ENCODE data around the gene PDLIM1. TPM values are rescaled to one million over a fixed set of nuclear protein-coding genes. Genes with fewer than 3 reads are reported as not detected.
"Not testable (repeated sequence)": the region's sequence is repeated elsewhere in the genome, so short reads cannot be mapped to it uniquely, and the experiment has no call there.

Gene PDLIM1
- total RNA-seq, 1 donor from 2014 or later, result 334 TPM

DNA sequence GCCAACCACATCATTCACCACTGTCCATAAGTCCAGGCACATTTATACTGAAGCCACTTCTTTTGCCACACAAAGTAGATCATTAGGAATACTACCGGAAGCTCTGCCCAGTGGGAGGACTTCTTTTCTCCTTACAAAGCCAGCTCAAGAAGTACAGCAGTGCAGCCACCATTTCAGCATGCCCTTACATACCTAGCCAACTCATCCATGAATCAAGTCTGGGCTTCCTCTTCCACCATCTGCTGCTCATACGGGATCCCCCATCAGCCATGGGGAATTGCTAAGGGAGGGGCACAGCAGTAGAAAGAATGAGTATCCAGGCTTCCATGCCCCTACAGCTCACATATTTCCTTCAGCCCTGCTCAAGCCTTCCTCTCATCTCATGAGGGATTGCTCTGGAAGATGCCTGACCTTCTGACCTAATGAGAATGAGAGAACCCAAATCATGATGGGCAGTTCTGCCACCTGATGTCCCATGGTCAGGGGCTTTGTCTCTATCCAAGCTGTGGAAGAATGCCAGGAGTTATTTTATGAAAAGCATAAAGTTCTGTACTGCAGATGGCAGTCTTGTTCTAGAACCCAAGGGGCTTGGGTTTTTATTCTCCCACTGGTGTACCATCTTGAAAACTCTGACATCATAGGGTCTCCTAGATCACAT is 57.3 kb downstream of the PDLIM1 start:
- no peak for DNase-seq (ENCODE audit: low spot score)
- intact Hi-C loops (cut with DNase I), result no loop called here

DNA sequence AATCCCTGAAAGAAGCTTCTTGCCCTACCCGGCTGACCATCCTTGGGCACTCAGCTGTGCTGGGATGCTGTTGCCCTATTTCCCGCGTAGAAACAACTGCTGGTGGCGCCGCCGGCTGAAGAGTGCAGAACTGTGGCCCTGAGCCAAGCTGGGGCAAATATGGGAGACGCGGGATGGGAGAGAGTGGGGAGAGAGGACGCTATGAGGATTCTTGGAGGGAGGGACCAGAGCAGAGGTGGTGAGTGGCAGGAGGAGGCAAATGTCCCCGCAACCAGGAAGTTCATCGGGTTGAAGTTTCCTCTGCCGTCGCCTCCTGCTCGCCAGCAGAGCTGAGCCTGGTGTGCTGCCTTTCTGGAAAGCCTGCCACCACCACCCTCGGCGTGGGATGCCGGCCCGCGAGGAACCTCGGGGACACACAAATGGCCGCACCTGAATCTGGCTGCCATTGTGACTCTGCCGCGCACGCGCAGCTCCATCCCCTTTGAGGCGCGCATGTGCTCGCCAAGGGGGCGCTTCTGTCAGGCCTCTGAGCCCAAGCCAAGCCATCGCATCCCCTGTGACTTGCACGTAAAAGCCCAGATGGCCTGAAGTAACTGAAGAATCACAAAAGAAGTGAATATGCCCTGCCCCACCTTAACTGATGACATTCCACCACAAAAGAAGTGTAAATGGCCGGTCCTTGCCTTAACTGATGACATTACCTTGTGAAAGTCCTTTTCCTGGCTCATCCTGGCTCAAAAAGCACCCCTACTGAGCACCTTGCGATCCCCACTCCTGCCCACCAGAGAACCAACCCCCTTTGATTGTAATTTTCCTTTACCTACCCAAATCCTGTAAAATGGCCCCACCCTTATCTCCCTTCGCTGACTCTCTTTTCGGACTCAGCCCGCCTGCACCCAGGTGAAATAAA is 59.9 kb downstream of the PDLIM1 start:
- DNase-seq (ENCODE audit: low spot score); intact Hi-C loops (cut with DNase I): not testable (repeated sequence)

DNA sequence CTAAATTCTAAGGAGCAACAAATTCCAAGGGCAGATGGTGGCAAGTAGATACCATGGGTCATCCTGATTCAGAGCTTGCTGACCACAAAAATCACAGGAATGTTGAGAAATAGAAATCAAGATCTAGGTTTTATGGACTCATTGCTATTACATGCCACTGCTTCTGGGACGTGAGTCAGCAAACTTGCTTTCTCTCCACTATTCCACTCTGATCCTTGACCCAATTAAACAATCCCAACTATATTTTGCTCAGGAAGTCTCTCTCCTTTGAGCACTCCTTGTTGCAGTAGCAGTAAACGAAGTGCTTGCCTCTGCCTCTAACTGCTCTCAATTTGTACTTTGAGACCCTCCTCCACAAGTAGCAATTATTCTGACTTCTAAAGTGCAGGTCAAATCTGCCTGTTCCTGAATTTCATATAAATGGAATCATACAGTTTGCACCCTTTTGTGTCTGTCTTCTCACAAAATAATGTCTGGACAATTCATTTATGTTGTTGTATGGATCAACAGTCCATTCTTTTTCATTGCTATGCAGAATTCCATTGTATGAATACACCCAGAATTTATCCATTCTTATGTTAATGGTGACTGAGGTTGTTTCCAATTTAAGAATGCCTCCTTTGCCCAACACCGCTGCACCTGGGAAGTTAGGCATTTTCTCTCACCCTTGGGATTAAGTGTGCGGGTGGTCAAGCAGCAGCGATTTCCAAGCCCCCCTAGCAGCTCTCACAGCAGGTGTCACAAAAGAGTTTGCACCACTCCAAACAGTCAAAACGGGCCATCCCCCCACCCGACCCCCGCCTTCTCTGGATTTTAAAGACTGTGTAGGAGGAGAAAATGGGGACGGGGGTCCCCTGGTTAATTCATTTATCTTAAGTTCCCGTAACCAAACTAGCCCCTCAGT is 60.8 kb downstream of the PDLIM1 start:
- intact Hi-C loops (cut with DNase I), result no loop called here
- DNase-seq (ENCODE audit: low spot score), result no peak

- DNase-seq (ENCODE audit: low spot score); intact Hi-C loops (cut with DNase I): not testable (repeated sequence)
These were observed 61.7 kb downstream of the PDLIM1 start for GRCh38 chr10:95228934-95229723.

DNA sequence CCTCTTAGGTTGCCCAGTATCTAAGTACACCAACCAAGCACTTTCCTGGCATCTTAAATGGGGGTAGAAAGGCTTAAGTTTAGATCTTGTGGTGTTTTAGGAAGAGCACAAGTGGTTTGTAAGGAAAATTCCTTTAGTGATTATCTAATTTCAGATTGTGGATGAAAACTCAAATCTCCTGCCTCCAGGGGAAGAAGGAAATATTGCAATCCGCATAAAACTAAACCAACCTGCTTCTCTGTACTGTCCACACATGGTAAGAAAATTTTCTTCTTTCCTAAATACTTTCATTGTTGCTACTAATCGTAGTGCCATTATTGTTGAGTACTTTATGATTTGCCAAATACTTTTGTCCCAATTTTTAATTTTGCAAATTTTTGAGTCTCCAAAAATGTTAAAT is 65.7 kb downstream of the PDLIM1 start:
- intact Hi-C loops (cut with DNase I), result no loop called here

GRCh38 chr10:95221124-95221523 is 69.7 kb downstream of the PDLIM1 start:
- no peak for DNase-seq (ENCODE audit: low spot score)
- intact Hi-C loops (cut with DNase I), result no loop called here

More for the DNA sequence above, 65.7 kb downstream of the PDLIM1 start:
- DNase-seq (ENCODE audit: low spot score), result no peak

- intact Hi-C loops (cut with DNase I), result no loop called here
These were observed 70.3 kb downstream of the PDLIM1 start for GRCh38 chr10:95220539-95220938.

DNA sequence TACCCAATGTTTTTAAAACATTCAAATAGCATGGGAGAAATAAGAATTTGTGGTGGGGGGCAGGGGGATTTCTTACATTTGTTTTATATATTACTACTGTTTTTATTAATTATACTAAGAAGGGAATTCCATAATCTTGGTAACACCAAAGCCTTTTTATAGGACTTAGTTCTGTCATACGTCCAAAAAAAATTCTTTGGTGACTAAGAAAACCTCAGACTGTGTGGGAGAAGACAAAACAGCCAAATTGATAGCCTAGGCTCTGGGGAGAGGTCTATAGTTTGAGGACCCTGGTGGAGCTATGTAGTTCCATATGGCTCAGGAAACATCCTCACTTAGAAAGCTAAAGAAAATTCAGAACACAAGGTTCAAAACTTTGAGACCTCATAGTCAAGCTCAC is 73.3 kb downstream of the PDLIM1 start:
- intact Hi-C loops (cut with DNase I), result no loop called here

More at GRCh38 chr10:95220539-95220938, 70.3 kb downstream of the PDLIM1 start:
- DNase-seq (ENCODE audit: low spot score), result no peak

DNA sequence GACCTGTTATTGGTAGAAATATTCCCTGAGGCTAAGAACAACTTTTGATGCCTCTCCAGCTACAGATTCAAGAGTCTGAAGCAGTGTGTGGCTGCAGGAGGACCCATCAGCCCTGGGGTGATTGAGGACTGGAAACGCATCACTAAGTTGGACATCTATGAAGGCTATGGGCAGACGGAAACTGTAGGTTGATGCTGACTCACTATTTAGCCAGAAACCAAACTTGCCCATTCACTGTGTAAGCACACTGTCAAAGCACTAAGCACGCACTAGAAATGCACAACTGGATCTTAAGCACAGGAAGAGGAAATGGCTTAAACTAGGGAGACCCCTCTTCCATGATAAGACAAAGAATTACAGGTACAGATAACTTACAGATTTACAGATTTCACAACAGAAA is 76.0 kb downstream of the PDLIM1 start:
- no peak for DNase-seq (ENCODE audit: low spot score)
- intact Hi-C loops (cut with DNase I), result no loop called here

More for the DNA sequence above, 73.3 kb downstream of the PDLIM1 start:
- no peak for DNase-seq (ENCODE audit: low spot score)

GRCh38 chr10:95214369-95214768 is 76.4 kb downstream of the PDLIM1 start:
- no peak for DNase-seq (ENCODE audit: low spot score)
- intact Hi-C loops (cut with DNase I), result no loop called here

DNA sequence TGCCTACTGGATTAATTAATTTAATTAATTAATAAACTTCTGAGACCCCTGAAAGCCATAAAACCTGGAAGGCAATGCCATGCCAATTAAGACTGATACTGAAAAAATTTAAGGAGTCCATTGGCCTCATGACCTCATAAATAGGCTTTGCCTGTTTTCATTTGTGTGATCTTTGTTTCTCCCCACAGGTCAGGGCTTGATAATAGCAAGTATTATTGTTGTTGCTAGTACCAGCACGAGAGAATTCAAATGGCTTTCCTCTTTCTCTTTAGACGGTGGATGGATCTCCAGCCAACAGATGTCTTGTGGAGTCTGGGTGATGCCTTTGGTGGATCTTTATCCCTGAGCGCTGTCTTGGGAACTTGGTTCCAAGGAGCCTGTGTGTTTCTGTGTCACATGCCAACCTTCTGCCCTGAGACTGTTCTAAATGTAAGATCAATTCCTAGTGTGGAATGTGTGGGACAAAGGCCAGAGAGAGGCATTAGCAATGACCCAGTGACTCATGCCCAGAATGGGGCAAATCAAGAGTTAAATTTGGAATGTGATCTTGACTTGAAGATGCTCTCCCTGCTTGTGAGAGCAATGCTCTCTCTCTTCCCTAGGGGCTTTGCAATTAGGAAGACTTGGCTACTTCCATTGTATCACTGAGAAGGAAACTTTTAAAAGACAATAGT is 79.1 kb downstream of the PDLIM1 start:
- intact Hi-C loops (cut with DNase I), result no loop called here
- DNase-seq (ENCODE audit: low spot score), result no peak

- DNase-seq (ENCODE audit: low spot score), result no peak
- intact Hi-C loops (cut with DNase I), result no loop called here
These were observed 81.2 kb downstream of the PDLIM1 start for GRCh38 chr10:95209509-95210127.

- DNase-seq (ENCODE audit: low spot score), result no peak
- intact Hi-C loops (cut with DNase I), result no loop called here
These were observed 82.0 kb downstream of the PDLIM1 start for GRCh38 chr10:95208702-95209391.

GRCh38 chr10:95202865-95203264 is 87.9 kb downstream of the PDLIM1 start:
- DNase-seq (ENCODE audit: low spot score); intact Hi-C loops (cut with DNase I): not testable (repeated sequence)

- DNase-seq (ENCODE audit: low spot score), result no peak
- intact Hi-C loops (cut with DNase I), result no loop called here
These were observed 89.1 kb downstream of the PDLIM1 start for GRCh38 chr10:95201736-95202135.

DNA sequence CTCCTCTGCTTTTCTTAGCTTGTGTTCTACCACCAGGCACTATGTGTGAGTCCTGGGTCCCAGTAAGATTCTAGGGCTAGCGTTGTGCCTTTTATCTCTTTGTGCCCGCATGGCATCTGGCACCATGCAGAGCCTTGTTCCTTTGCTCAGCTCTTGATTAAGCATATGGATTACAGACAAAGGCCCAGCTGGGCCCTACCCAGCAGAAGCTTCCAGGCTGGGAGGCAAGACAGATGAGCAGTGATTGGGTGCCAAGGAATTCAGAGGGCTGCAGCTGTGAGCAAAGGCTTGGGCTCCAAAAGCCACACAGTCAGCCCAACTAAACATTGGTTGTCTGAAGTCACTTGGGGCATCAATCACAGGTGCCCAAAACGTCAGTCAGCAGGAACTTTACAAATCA is 94.8 kb downstream of the PDLIM1 start:
- intact Hi-C loops (cut with DNase I), result no loop called here
- DNase-seq (ENCODE audit: low spot score), result no peak

GRCh38 chr10:95193944-95194343 is 96.9 kb downstream of the PDLIM1 start, which contains the start of gene ACSM6:
Gene ACSM6, plus strand, starts transcription at chr10:95194238. Its CDS starts 248 bp downstream, at chr10:95194486.
- no peak for DNase-seq (ENCODE audit: low spot score)
- intact Hi-C loops (cut with DNase I), result no loop called here

Measured in cardiac septum (tissue), 1 donor.